Adipose tissue (tissue), 3 donors: ENCODE data around the gene DQX1. TPM values are rescaled to one million over a fixed set of nuclear protein-coding genes. Genes with fewer than 3 reads are reported as not detected.

Source experiments
- H3K27ac ChIP-seq: one replicate; pipeline ENCODE4 v1.5.1; 2013; ENCODE audit warnings: low read depth, low read length
- WGBS, 3 donors: extraction: QIAGEN DNeasy Blood & Tissue Kit; methylation state at CpG; one replicate each; pipeline ENCODE4 v1.1.7; 2013; 5-methylcytosine and 5-hydroxymethylcytosine counted together
- polyA plus RNA-seq, 3 donors: library from polyadenylated mRNA; stranded (reverse); fragments of 200-250 nt; gene quantifications; one replicate each; pipeline ENCODE4 v1.2.3, GENCODE V29; 2013
- donor health status: healthy with polysubstance abuse.
- donor health status: Bipolar disorder and iron deficiency.
- donor health status: healthy.

DQX1 gene
- polyA plus RNA-seq, 3 donors, result 0.31 to 0.51 TPM; not detected in 1

GRCh38 chr2:74502720-74503505 is 23.1 kb downstream of the DQX1 start:
- no peak overlapping the region for H3K27ac ChIP-seq
- WGBS, 3 donors, result 1% methylated on average over 51 to 67 of the region's 67 CpGs

- WGBS, 3 donors, result 10 to 12% (median 12%) methylated on average over 32 of the region's 32 CpGs
- no peak overlapping the region for H3K27ac ChIP-seq
Measured at GRCh38 chr2:74502147-74502719, 23.8 kb downstream of the DQX1 start.

DNA sequence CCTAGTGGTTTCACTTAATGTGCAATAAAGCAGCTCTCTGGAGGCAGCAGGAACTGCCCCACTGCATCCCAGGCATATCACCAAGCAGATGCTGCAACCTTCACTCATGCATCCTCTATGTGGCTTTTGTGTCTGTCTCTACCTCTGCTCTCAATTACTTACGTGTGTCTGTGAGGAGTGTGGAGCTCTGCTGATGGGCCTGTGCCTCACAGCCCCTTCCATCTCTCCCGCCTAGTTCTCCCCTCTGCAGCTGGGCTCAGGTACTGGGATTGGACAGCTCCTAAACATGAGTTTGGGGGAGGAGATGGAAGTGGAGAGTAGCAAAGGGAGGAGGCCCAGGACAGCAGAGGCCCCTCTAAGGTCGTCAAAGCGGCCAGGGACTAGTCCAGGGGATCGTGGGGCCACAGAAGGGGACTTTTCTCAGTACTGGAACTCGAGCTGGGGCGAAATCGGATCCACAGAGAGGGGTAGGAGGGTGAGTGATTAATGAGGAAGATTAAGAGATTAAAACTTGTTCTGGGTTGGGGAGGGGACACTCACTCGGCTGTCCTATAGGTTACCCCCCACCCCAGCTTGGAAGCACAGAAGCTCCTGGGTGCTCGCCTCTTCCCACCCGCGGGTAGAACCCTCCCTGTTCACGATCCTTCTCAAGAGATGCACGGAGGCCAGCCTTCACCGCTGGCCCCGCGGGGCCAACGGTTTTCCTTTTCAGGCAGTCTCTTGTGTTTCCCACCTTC is 24.5 kb downstream of the DQX1 start:
- WGBS, 3 donors, result 80 to 84% (median 82%) methylated on average over 18 of the region's 18 CpGs
- H3K27ac ChIP-seq, result no peak overlapping the region

DNA sequence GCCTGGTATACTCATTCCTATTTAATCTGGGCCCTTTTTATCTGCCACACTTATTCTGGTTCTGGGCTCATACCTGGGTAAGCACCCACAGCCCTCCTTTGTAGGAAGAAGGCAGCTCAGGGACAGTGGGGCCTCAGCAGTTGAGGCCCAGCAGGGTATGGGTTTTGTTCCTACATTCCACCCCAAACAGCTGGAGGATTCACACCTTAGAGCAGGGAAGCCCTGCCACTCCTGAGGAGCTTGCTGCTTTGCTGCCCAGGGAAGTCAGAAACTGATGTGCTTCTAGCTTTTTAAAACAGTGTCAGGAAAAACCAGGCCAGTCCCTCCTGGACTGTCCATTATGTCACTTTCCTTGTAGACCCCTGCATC is 25.5 kb downstream of the DQX1 start:
- no peak overlapping the region for H3K27ac ChIP-seq

- 57 to 70% (median 60%) methylated on average over 15 of the region's 15 CpGs for WGBS, 3 donors
- H3K27ac ChIP-seq, result no peak overlapping the region
Measured at GRCh38 chr2:74499940-74500577, 26.0 kb downstream of the DQX1 start.

GRCh38 chr2:74499267-74499939 is 26.6 kb downstream of the DQX1 start, which contains the start of gene LBX2:
TSS of gene LBX2 (minus strand) at chr2:74499603. CDS start at chr2:74499537, 66 bp downstream.
- WGBS, 3 donors, result 3 to 6% (median 5%) methylated on average over 63 to 65 of the region's 65 CpGs
- H3K27ac ChIP-seq, result no peak within 1 kb of the TSS

- WGBS, 3 donors, result 1 to 3% (median 3%) methylated on average over 40 to 41 of the region's 41 CpGs
Measured at GRCh38 chr2:74498500-74499266, 27.3 kb downstream of the DQX1 start.

GRCh38 chr2:74497777-74498499 is 28.1 kb downstream of the DQX1 start:
- no peak overlapping the region for H3K27ac ChIP-seq
- WGBS, 3 donors, result 4 to 5% (median 4%) methylated on average over 61 of the region's 61 CpGs

More at GRCh38 chr2:74498500-74499266, 27.3 kb downstream of the DQX1 start:
- no peak overlapping the region for H3K27ac ChIP-seq

GRCh38 chr2:74496997-74497776 is 28.8 kb downstream of the DQX1 start:
- H3K27ac ChIP-seq, result no peak overlapping the region
- WGBS, 3 donors, result 54 to 58% (median 56%) methylated on average over 19 of the region's 19 CpGs

GRCh38 chr2:74495440-74495839 is 30.6 kb downstream of the DQX1 start:
- no peak overlapping the region for H3K27ac ChIP-seq
- 79 to 93% (median 83%) methylated on average over 1 of the region's 1 CpG for WGBS, 3 donors

DNA sequence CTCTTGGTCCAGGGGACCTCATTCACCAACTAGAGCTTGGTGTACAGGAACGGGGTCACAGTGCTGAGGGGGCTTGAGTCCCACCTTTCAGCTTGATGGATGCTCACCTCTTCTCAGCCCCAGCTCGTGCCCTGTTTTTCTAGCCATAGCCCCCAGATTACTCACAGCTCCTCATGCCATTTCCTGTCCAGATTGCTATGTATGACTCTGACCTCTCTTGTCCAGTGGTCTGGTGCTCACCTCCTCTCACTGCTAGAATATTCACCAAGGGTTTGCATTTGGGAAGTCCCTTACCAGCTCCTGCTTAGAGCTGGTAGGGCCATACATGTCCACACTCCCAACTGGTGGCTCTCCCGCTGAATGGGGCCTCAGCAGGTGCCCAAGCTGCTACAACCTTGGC is 32.5 kb downstream of the DQX1 start:
- H3K27ac ChIP-seq, result no peak overlapping the region
- WGBS, 3 donors, result 86 to 100% (median 96%) methylated on average over 3 of the region's 3 CpGs

GRCh38 chr2:74491648-74492544 is 34.1 kb downstream of the DQX1 start:
- 88 to 95% (median 95%) methylated on average over 12 of the region's 12 CpGs for WGBS, 3 donors
- H3K27ac ChIP-seq, result no peak overlapping the region

GRCh38 chr2:74489906-74490305 is 36.1 kb downstream of the DQX1 start:
- no peak overlapping the region for H3K27ac ChIP-seq
- WGBS, 3 donors, result 88 to 92% (median 91%) methylated on average over 9 of the region's 9 CpGs

DNA sequence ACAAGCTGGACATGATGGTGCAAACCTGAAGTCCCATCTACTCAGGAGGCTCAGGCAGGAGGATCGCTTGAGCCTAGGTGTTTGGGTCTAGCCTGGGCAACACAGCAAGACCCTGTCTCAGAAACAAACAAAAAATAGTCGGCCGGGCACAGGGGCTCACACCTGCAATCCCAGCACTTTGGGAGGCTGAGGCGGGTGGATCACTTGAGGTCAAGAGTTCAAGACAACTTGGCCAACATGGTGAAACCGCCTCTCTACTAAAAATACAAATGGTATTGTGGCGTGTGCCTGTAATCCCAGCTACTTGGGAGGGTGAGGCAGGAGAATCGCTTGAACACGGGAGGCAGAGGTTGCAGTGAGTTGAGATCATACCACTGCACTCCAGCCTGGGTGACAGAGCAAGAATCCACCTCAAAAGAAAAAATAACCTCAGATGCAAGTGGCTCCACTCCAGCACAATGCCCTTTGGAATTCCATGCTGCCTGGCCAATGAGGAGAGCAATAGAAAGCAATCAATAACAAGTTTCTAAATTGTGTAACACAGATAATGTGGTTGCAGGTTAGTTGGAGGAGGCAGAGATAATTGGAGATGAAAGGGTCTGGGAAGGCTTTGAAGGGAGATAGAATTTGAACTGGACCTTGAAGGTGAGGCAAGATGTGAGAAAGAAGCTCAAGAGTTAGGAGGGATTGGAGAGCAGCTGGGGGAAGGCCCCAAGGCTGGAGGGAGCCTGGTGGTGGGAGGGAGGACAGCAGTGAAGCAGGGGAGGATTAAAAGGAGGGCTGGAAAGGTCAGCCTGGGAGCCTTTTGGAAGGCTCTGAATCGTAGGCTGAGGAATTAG is 37.2 kb downstream of the DQX1 start:
- WGBS, 3 donors, result 86 to 94% (median 90%) methylated on average over 9 of the region's 9 CpGs
- no peak overlapping the region for H3K27ac ChIP-seq

GRCh38 chr2:74486141-74486540 is 39.9 kb downstream of the DQX1 start:
- WGBS, 3 donors, result 80 to 95% (median 84%) methylated on average over 2 of the region's 2 CpGs
- no peak overlapping the region for H3K27ac ChIP-seq
